DMS 273 (cell line): ENCODE results near the gene EHD3.
A peak's percentile ranks its signal among the peaks of the same experiment; 100 is the strongest.

Experiments used
- DNase-seq: peaks from one replicate; lab custom pipeline; 2025; ENCODE audit not compliant: unreplicated experiment; lab: John Stamatoyannopoulos, UW

Gene EHD3

GRCh38 chr2:31235504-31235902 is 1.6 kb downstream of the EHD3 start:
- DNase-seq, result peak; percentile 43

DNA sequence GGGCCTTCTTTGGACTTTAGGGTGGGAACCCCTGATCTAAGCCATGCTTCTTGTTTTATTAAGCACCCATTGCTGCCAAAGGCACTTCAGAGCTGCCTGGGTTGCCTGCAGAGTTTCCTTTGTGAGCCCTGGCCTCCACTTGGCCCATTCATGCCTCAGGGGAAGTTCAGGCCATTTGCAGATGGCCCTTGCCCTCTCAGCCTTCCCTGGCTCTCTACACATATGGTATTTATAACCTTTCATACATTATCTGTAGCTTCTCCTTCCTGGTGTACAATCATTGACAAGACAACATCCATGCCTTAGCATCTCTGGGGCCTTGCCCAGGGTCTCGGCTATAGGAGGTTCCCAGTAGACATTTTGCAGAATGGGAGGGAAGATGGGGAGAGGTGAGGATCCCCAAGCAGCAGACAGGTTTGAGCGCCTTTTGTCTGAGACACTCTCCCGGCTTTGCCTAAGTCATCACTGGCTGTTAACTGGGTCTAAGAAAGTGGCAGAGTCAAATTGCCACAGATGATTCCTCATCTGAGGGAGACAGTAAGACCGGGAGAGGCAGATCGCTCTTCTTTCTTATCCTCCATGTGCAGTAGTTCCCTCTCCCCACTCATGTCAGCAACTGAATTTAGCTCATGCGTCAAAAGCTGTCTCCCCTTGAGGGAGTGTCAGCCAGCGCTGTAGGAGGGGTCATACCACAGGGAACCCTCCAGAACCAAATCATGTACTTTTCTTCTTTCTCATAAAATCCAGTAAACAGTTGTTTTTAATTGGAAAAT is 2.7 kb downstream of the EHD3 start:
- DNase-seq, result no peak

GRCh38 chr2:31237348-31238017 is 3.5 kb downstream of the EHD3 start:
- no peak for DNase-seq

DNA sequence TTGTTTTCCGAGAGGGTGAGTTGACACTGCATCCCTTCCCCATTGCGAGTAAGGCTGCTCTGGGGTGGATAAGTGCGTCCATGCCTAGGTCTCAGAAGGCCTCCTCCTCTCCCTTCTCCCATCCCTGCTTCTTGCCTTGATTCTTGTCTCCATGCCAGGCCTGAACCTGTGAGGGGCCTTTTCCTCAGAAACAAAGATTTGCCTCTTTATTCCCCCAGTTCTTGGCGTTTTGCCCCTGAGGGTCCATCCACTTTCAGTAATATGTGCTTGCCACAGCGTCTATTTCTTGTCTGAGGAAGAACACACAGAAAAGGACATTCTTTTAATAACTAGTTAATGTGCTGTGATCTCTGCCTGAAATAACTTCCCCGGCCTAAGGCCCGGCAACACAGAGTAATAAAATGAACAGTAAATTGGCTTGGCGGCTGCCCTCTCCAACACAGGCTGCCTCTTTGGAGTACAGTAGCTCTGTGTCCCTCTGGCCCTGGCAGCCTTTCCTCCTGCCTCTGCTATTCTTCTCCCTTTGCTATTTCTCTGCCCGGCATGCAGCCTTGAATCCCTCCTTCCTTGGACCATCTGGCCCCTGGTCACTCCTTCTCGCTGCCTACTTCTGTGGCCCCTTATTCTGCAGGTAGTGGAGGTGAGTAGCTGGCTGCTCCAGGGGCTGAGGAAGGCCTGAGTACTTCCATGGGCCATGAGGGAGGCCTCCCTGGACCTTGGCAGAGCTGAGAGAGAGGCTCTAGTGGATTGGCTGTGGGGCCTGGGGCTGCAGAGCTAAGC is 4.4 kb downstream of the EHD3 start:
- DNase-seq, result no peak

DNA sequence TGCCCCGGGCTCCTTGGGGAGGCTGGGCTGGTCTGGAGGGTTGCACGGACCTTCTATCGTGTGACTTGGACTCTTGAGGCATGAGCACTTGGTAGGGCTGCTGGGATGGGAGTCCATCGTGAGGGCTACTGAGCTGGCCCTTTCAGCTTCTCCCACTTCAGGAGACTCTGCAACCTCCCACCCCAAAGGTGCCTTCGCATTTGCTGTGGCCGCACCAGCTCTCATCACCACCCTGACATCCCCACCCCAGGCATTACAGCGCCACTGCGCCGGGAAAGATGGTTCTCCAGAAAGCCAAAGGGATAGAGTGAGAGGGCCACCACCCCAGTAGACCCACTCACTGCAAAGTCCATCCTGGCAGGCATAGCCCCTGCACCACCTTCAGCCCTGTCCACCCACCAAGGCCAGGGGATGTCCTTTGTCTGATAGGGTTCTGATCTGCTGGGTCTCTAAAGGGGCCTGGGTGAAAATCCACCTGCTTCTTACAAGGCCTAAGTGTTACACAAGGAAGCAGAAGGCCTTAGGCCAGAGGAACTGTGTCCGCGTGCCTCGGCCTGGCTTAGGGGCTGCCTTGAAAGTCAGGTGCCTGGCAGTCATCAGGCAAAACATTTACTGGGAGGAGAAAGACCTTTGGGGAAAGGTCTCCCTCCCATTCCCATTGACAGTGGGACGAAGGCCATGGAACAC is 5.1 kb downstream of the EHD3 start:
- no peak for DNase-seq

GRCh38 chr2:31239593-31240177 is 5.7 kb downstream of the EHD3 start:
- no peak for DNase-seq

GRCh38 chr2:31240381-31241365 is 6.7 kb downstream of the EHD3 start:
- DNase-seq, result no peak

DNA sequence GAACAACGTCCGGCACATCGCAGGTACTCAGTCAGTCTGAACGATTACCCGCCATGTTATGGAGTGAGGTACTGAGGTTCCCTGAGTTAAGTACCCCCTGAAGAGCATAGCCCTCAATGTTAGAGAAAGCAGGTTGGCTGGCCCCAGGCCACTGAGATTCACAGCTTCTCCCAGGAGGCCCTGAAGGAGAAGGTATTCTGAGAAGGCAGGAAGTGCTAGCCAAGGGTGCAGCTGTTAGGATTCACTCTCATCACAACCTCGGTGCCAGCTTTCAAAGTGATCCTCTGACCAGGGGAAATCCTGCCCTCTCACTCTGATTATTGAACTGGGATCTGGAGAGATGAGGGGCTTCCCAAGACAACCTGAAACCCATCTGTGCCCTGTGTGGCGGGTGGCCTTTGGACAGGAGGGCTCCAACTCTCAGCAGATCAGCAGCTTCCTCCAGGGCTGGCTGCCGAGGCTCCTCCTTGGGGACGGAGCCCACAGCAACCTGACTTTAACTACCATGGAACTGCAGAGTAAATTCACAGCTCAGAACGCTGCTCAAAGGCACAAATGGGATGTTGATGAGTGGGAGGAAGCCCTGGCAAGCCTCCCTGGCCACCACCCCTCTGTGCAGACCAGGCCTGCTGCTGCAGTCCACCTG is 7.8 kb downstream of the EHD3 start:
- peak; percentile 30 for DNase-seq

DNA sequence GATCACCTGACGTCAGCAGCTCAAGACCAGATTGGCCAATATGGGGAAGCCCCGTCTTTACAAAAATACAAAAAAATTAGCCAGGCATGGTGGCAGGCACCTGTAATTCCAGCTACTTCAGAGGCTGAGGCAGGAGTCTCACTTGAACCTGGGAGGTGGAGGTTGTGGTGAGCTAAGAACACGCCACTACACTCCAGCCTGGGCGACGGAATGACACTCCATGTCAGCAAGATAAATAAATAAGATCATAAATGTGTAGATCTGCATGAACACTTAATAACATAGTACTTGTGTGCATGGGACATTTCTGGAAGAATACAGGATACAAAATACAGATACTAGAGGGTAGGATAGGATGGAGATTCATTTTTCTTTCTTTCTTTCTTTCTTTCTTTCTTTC is 9.1 kb downstream of the EHD3 start:
- no peak for DNase-seq

DNA sequence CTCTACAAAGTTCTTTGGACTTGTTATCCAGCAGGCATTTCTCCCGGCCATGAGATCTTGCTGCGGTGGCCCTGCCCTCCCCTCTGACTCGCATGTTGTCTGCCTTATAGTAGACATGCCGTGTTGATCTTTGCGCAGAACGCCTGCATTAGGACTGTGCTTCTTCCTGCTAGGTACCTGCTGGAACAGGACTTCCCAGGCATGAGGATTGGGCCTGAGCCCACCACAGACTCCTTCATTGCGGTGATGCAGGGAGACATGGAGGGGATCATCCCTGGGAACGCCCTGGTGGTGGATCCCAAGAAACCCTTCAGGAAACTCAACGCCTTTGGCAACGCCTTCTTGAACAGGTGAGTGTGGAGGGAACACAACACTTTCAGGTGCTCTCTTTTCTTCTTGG is 10.1 kb downstream of the EHD3 start:
- no peak for DNase-seq

- DNase-seq, result no peak
These were observed 12.4 kb downstream of the EHD3 start for GRCh38 chr2:31246184-31246852.

DNA sequence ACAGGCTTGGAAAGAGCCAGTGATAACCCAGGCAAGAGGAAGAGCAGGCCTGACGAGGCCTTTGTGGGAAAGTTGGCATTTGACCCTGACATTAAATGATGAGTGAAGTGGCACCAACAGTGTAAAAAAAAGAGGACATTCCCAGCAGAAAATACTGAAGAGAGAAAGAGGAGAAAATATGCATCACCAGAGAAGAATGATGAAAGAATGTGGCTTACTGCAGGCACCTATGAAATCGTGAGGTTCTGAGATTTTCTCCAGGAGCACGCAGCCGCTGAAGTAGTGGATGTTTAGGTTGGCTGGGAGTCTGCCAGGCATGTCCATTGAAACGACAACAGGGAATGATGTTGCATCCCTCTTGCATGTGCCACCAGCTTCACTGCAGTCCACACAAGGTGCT is 13.8 kb downstream of the EHD3 start:
- DNase-seq, result no peak

- DNase-seq, result no peak
These were observed 14.2 kb downstream of the EHD3 start for GRCh38 chr2:31248139-31248538.

DNA sequence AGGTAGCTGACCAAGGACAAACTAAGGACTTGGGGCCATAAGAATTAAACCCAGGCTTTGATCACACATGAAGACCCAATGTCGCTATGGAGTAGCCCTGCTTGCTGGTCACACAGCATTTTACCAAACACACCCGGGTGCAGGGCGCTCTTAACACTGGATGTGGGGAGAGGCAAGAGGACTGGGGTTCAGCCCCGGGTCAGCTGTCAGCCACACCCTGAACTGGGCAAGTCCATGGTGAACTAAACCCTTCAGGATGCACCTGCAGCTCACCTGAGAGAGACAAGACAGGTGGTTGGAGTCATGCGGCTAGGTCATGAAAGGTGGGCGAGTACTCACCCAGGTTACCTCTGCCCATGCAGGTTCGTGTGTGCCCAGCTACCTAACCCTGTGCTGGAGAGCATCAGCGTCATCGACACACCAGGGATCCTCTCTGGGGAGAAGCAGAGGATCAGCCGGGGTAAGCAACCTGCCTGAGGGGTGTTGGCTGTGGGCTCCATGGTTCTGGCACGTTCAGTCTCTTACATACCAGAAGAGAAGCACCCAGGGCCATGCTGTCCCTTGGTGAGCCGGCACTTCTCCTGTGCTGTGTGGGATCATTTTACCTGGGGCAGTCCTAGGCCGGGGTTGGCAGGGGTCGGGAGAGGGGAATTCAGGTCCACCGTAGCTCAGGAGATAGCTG is 15.2 kb downstream of the EHD3 start:
- no peak for DNase-seq

DNA sequence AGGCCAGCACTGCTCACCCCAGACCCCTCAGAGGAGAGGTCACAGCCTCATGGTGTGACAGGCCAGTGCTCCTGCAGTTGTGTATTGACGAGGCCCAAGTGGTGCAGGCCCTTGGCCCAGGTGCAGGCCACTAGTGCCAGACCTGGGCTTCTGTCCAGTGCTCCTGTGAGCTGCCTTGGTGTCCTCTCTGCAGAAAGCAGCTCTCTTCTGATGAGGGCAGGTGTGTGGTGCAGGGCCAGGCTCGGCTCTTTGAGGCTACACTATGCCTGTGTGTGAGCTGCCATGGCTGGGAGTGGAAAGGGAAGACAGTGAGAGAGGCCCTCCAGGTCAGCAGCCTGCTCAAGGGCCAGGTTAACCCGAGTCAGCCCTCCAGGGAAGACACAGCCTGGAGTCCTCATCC is 17.1 kb downstream of the EHD3 start:
- no peak for DNase-seq

GRCh38 chr2:31251851-31252250 is 17.9 kb downstream of the EHD3 start:
- DNase-seq, result no peak

DNA sequence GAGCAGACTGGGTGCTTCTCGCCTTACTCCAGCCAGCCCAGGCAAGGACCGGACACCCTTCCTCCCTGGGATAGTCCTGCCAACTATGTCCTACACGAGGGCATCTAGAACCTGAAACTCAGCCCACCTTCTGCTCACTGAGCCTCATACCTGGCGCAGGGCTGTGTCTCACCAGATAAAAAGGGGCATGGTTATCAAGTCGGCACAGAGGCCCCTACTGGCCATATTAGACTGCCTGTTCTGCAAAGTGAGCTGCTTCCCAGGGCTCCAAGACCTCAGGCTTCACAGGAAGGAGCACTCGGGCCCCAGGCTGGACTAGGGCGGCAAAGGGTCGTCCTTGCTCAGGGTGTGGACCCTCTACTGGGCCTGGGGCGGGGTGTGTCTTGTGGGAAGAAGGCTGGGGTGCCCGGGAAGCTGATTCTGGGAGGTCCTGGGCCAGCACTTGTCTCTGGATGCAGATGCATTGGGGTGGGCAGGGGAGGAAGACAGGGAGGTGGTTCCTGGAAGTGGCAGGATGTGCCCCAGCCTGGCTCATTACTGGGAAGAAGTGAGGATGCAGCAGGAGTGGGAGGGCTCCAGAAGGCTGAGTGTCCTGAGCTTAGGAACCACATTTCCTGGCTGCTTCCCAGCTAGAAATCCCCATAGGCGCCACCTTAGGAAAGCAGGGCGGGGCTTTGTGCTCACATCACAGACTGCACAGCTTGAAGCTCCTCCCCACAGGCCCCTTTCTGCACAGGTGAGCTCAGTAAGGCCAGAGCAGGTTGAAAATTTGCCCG is 19.6 kb downstream of the EHD3 start:
- DNase-seq, result peak; percentile 42
